ENCODE results near the gene PKN2. TPM values are rescaled to one million over a fixed set of nuclear protein-coding genes. Genes with fewer than 3 reads are reported as not detected.

The PKN2 gene
- total and polyA plus RNA-seq, 9 of the 15 experiments (the other 6 are each of a cell fraction or from before 2014, with no cell fraction given) = 4.5 to 25.3 (median 19.2) TPM

GRCh38 chr1:88683541-88684481 is at the start of gene PKN2 (continued):
- TF ChIP-seq FOXK2 (conservative IDR thresholded peaks at IDR 0.05 in 1 of 2, IDR thresholded peaks at IDR 0.05 in 1 of 2; ENCODE audit: low read depth in 2 of 2) = peak; percentile 78 to 80; a peak in 3 of 4 replicates
- no peak for TF ChIP-seq ZNF77 (CRISPR knock-in tag; IDR thresholded peaks at IDR 0.05)
- no peak for TF ChIP-seq ZNF316 (IDR thresholded peaks at IDR 0.05)
- TF ChIP-seq ZNF395 (CRISPR knock-in tag; IDR thresholded peaks at IDR 0.05) = peak; percentile 69; the same call in 1 of the 2 replicates
- TF ChIP-seq E2F3 (CRISPR knock-in tag; IDR thresholded peaks at IDR 0.05) = no peak
- peak; percentile 76 for TF ChIP-seq GABPA (tag; conservative IDR thresholded peaks at IDR 0.05; ENCODE audit: low read depth)
- TF ChIP-seq FOXA1 (IDR thresholded peaks at IDR 0.05; ENCODE audit: borderline replicate concordance) = no peak
- TF ChIP-seq KDM1A (IDR thresholded peaks at IDR 0.05) = no peak
- TF ChIP-seq PML (IDR thresholded peaks at IDR 0.05; ENCODE audit: low read length) = peak; percentile 72
- peak; percentile 70 for TF ChIP-seq E2F8 (IDR thresholded peaks at IDR 0.05; ENCODE audit: low read depth, partially characterized antibody)
- no peak; a peak in 1 of 4 replicates for TF ChIP-seq ETV6 (IDR thresholded peaks at IDR 0.05; ENCODE audit: borderline replicate concordance in 1 of 2, low read depth in 2 of 2, low read length in 1 of 2)
- TF ChIP-seq ETV6 (CRISPR knock-in tag; IDR thresholded peaks at IDR 0.05; ENCODE audit: borderline replicate concordance) = no peak
- TF ChIP-seq IRF1 (CRISPR knock-in tag; IDR thresholded peaks at IDR 0.05; ENCODE audit: borderline replicate concordance) = no peak
- TF ChIP-seq CEBPB (tag; IDR thresholded peaks at IDR 0.05) = no peak
- TF ChIP-seq SMAD4 (CRISPR knock-in tag; conservative IDR thresholded peaks at IDR 0.05) = peak; percentile 72; the same call in 1 of the 2 replicates
- TF ChIP-seq CTCFL (IDR thresholded peaks at IDR 0.05; ENCODE audit: borderline replicate concordance, insufficient read depth, low read depth, low read length, poor library complexity, severe bottlenecking) = peak; percentile 79
- TF ChIP-seq ZFPM2 (CRISPR knock-in tag; IDR thresholded peaks at IDR 0.05) = no peak
- TF ChIP-seq RB1 (IDR thresholded peaks at IDR 0.05; ENCODE audit: low read depth) = peak; percentile 76
- TF ChIP-seq RBM34 (IDR thresholded peaks at IDR 0.05; ENCODE audit: borderline replicate concordance, insufficient read depth, low read length) = no peak

All from K562 (cell line).